ENCODE measurements around the gene NOP53.
"Not testable (repeated sequence)": the region's sequence is repeated elsewhere in the genome, so short reads cannot be mapped to it uniquely, and the experiment has no call there.

The NOP53 gene

DNA sequence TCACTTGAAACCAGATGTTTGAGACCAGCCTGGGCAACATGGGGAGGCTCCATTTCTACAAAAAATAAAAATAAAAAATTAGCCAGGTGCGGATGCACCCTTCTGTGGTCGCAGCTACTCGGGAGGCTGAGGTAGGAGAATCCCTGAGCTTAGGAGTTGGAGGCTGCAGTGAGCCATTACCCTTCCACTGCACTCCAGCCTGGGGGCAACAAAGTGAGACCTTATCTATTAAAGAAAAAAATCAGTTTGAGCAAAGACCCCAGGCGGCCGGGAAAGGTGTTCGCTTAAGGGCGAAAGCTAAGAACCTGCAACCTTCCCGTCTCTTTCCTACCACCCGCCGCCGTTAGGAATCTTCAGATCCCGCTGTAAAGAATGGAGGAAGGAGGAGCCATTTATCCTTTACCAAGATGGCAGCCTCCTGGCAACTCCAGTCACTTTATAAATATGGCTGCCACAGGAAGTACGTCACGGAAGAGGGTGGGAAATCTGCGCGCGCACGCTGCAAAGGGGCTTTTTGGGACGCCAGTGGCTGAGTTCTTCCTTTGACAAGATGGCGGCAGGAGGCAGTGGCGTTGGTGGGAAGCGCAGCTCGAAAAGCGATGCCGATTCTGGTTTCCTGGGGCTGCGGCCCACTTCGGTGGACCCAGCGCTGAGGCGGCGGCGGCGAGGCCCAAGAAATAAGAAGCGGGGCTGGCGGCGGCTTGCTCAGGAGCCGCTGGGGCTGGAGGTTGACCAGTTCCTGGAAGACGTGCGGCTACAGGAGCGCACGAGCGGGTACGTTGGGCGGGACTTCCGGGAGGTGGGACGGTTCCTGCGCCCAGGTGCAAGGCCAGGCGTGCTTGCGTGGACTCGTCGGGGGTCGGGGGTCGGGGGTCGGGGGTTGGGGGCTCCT, at the start of gene NOP53:
NOP53 (plus strand) TSS at position 537 of the 892 bp plus-strand sequence; CDS start at position 551, 14 bp downstream.
- peak; percentile 97 for DNase-seq

DNA sequence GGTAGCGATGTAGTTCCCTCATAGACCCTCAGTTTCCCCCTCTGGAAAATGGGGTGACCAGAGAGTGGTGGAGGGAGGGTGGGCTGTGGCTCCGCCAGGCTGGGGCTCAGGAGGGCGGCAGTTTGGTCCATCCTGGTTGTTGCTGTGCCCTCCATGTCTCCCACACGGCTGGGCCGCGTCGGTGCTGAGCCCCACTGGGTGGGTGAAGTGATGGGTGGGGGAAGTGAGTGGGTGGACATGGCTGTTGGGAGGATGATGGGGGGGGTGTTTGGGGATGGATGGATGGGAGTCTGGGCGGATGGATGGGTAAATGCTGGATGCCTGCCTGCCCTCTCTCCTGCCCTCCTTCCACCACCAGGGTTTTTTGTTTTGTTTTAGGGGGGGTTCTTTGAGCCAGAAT, 48.7 kb upstream of the NOP53 start:
- no peak for DNase-seq

DNA sequence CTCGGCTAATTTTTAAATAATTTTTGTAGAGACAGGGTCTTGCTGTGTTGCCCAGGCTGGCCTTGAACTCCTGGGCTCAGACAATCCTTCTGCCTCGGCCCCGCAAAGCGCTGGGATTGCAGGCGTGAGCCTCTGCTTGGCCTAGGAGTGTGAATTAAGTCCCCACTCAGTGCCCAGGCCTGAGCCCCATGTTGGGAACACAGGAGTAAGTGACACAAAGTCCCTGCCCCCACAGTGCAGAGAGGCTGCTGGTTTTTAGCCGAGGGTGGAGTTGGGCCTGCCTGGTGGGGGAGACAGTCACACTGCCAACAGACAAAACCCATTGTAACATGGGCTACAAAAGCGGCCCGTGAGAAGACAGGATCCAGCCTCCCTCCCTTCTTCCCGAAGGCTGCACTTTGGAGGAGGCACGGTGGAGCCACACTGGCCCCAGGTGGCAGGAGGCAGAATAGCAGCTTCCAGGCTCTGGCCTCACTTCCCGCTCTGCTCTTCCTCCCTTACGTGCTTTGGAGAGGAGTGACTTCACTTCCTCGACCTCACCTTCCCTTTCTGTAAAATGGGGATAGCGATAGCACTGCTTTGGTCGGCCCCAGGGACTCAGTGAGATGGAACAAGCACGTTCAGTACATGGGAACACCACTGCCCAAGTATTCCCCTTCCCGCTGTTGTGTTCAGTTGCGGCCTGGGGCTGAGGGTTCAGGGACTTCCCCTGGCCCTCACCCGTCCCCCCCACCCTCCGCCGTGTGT, 47.3 kb upstream of the NOP53 start:
- DNase-seq = peak; percentile 70

DNA sequence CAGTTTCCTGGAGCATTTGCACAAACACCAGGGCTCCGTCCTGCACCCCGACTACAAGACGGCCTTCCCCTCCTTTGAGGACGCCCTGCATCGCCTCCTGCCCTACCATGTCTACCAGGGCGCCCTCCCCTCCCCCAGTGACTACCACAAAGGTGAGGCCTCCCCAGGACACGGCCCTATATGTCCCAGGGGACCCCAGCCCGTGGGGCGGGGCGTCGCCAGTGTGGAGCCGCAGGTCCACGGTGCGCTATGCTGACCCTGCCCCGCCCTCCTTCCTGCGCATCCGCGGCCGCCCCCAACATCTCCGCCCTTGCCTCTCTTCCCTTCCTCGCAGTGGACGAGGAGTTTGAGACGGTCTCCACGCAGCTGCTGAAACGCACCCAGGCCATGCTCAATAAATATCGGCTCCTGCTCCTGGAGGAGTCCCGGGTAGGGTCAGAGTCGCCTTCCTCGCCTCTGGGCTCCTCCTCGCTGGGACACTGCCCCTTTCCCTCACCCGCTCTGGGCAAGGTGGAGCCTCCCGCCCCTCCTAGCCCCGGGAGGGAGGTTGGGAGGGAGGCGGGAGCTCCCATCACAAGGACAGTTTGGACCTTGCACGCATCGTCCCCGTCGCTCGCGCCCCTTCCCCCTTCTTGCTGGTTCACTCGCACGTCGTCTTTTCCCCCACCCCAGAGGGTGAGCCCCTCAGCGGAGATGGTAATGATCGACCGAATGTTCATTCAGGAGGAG, 46.6 kb upstream of the NOP53 start:
- DNase-seq = no peak

DNA sequence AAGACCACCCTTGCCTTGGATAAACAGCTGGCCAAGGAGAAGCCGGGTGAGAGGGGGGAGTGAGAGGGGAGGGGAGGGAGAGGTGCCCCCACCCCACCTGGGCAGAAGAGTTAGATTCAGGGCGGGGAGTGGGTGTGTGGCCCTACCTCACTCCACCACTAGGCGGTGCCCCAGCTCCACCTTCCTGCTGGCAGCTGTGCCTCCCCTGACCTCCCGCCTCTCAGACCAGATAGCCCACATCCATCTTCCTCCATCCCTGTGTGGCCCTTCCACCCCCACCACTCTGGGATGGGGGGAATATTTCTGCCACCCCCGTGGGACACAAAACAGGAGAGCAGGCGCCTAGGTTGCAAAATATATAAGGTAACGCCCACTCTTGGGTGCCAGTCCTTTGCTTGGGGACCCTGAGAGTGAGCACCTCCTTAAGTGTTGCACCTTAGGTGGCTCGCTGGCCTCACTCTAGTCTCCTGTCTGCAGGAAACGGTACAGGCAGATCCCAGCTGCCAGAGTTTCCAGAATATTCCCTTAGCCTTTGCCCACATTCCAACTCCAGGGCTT, 45.9 kb upstream of the NOP53 start:
- peak; percentile 28 for DNase-seq

DNA sequence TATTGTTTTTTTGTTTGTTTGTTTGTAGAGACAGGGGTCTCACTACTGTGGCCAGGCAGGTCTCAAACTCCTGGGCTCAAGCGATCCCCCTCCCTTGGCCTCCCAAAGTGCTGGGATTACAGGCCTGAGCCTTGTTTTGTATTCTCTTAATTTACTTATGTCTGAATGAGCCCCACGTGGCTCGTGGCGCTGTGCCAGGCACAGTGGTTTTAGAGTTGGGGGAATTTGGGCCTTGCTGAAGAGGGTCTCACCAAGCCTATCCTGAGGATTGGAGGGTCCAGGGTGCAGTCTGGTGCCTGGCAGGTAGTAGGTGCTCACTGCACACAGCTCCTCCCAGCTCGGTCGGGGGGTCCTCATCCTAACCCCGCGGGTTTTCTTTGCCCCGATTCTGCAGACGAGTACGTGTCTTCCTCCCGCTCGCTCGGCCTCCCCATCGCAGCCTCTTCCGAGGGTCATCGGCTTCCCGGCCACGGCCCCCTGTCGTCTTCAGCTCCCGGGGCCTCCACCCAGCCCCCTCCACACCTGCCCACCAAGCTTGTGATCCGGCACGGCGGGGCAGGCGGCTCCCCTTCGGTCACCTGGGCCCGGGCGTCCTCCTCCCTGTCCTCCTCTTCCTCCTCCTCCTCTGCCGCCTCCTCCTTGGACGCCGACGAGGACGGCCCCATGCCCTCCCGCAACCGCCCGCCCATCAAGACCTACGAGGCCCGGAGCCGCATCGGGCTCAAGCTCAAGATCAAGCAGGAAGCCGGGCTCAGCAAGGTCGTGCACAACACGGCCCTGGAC, 44.2 kb upstream of the NOP53 start:
- DNase-seq = no peak

DNA sequence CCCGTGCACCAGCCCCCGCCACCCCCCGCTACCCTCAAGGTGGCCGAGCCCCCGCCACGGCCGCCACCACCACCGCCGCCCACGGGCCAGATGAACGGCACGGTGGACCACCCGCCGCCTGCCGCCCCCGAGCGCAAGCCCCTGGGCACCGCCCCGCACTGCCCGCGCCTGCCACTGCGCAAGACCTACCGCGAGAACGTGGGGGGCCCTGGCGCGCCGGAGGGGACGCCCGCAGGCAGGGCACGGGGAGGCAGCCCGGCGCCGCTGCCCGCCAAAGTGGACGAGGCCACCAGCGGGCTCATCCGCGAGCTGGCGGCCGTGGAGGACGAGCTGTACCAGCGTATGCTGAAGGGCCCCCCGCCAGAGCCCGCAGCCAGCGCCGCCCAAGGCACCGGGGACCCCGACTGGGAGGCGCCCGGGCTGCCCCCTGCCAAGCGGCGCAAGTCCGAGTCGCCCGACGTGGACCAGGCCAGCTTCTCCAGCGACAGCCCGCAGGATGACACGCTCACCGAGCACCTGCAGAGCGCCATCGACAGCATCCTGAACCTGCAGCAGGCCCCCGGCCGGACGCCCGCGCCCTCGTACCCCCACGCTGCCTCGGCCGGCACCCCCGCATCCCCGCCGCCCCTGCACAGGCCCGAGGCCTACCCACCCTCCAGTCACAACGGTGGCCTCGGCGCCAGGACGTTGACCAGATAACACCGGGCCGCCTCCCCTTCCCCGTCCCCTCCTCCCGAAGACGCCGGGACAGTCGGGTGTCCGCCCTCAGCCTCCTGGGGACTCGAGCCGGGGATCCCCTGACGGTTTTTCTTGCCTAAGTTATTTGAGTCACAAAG, 43.4 kb upstream of the NOP53 start:
- DNase-seq = no peak

DNA sequence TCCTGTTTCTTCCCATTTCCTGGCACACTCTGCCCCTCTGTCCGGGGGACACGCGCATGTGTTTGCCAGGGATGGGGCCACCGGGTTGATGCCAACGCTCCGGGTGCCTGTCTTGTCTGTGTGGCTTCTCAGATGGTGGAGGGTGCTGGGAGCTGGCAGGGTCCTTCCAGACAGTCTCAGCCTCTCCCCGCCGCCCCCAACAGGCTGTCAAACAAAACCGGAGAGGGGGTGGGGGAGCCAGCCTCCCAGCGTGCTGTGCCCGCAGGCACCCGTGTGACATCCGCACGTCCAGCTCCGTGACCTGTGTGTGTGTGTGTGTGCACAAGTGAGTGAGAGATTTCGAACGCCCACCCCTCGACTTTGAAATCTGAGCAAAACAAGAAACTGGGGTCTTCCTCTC, 42.7 kb upstream of the NOP53 start:
- DNase-seq = no peak

DNA sequence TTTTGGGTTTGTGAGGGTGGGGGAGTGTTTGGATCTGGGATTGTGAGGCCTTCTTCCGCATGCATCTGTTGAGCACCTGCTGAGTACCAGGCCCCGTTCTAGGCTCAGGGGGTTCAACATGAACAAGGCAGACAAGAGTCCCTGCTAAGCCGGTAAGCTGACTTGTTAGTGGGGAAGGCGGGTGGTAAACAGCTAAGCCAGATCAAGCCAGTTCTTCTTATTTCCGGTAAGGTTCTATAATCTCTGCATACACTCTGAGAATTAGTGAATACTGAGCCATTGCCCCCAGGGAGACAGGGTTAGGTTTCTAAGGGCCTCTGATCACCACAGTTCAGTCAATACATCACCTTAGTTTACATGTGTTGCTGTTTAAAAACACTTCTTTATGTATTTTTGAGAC, 42.0 kb upstream of the NOP53 start:
- DNase-seq = no peak

DNA sequence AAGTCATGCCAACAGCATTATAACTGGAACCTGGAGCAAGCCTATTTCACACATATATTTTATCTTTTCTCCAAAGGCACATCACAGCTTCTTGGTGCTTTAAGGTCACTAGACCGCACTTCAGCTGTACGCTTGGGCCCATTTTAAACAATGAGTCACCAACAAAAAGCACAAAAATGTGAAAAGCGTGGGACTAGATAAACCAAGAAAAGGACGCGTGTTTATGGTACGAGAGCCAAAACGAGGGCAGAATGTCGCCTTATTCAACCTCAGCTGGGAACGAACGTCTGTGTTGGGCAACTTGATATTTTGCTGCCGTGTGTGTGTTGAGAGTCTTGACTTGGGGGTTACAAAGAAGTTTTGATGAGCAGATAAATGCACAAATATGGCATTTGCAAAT, 41.3 kb upstream of the NOP53 start:
- DNase-seq = no peak

DNA sequence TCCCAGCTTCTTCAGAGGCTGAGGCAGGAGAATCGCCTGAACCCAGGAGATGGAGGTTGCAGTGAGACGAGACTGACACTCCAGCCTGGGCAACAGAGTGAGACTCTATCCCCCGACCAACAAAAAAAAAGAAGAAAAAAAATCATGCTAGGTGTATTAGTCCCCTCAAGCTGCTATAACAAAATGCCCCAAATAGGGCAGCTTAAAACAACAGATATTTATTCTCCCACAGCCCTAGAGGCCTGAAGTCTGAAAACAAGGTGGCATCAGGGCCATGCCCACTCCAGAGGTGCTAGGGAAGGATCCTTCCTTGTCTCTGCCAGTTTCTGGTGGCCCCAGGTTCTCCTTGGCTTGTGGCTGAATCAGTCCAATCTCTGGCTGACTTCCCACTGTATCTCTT, 40.7 kb upstream of the NOP53 start:
- DNase-seq = no peak

DNA sequence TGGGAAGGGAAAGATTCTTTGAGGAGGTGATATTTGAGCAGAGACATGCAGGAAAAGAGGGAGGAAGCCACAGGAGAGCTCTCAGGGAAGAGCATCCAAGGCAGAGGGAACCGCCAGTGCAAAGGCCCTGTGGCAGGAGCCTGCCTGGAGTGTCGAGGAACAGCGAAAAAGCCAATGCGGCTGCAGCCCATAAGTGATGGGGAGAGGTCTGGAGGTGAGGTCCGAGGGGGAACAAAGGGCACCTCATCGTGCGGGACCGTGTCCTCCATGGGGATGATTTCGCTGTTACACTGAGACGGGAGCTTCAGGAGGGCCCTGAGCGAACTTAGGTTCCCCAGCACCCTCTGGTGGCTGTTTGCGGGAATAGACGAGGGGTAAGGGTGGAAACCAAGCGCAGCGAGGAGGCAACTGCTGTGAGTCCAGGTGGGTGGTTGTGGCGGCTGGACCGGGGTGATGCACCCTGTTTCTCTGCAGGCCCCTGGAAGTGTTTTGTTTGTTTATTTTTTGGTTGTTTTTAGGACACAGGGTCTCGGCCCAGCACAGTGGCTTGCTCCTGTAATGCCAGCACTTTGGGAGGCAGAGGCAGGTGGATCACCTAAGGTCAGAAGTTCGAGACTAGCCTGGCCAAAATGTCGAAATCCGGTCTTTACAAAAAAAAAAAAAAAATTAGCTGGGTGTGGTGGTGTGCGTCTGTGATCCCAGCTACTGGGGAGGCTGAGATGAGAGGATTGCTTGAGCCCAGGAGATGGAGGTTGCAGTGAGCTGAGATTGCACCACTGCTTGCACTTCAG, 38.0 kb upstream of the NOP53 start:
- peak; percentile 77 for DNase-seq

DNA sequence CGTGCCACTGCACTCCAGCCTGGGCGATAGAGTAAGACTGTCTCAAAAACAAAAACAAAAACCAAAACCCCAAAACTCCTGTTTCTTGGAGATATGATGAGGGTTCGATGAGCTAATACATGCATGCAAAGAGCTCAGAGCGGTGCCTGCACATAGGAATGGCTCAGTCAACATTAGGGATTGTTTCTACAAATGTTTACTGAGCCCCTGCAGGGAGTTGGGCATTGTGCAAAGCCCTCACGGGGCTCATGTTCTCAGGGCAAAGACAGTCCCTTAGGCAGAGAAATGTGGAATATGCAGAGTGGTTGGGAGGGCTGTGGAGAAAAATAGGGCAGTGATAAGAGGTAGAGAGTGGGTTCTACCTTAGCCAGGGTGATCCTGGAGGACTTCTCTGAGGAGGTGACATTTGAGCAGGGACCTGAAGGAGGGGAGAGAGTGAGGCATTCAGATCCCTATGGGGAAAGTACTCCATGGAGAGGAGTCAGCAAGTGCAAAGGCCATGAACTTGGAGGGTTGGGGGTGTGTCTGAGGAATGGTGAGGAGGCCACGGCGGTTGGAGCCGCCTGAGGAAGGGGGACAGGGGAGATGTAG, 33.6 kb upstream of the NOP53 start:
- no peak for DNase-seq

DNA sequence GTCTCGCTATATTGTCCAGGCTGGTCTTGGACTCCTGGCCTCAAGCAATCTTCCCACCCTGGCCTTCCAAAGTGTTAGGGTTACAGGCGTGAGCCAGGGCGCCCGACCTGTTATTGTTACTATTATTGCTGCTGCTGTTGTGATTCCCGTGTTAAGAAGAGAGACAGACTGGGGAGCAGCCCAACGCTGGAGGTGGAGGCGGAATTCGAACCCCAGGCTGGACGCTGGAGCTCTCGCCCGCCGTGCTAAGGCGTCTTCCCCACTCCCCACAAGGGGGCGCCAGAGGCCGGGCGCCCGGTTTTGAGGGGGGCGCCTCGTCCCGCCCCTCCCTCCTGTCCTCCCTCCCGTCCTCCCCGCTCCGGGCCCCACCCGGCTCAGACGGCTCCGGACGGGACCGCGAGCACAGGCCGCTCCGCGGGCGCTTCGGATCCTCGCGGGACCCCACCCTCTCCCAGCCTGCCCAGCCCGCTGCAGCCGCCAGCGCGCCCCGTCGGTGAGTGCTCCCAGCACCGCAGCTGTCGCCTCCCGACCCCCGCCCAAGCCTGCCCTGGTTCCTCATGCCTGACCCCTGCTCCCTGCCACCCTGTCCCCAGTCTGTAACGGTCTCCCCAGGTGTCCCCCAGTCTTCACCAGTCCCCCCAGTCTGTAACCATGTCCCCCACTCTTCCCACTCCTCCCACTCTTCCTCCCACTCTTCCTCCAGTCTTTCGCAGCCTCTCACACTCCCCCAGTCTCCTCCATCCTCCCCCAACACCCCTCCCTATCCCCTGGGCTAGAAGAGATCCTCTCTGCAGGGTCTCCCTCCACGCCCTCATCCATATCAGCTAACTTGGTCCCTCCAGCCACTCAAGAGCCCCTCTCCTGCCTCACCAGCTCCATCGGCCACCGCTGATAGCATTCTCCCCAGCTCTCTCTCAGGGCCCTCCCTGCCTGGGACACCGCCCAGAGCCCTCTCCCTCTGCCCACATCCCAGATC, 32.0 kb upstream of the NOP53 start, which contains the start of gene EHD2:
EHD2 (plus strand) TSS at position 377 of the 976 bp plus-strand sequence. CDS start 3,191 bp downstream, outside the sequence.
- DNase-seq = no peak

DNA sequence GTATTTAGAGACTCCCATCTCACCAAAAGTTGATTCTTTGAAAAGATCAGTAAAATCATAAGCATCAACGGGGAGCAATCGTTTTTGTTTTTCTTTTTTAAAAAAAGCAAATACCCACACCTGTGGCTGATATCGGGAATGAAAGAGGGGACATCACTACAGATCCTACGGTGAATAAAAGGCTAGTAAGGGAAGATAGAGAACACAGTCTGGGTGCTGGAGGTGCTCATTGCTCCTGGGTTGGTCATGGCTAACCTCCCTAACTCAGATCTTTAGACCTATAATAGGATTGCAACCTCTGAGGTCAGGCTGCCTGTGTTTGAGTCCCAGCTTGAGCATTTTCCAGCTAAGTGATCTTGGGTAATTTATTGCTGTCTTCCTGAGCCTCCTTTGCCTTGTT, 31.0 kb upstream of the NOP53 start:
- DNase-seq = no peak

DNA sequence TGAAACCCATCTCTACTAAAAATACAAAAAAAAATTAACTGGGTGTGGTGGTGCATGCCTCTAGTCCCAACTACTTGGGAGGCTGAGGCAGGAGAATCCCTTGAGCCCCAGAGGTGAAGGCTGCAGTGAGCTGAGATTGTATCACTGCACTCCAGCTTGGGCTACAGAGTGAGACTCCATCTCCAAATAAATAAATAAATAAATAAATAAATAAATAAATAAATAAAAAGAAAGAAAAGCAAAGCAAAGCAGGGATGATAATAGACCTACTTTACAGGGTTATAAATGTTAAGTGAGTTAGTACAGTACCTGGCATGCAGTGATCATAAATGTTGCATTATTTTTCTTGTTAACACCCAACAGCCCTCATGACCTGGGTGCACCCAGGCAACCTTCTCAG, 30.5 kb upstream of the NOP53 start:
- DNase-seq = not testable (repeated sequence)

DNA sequence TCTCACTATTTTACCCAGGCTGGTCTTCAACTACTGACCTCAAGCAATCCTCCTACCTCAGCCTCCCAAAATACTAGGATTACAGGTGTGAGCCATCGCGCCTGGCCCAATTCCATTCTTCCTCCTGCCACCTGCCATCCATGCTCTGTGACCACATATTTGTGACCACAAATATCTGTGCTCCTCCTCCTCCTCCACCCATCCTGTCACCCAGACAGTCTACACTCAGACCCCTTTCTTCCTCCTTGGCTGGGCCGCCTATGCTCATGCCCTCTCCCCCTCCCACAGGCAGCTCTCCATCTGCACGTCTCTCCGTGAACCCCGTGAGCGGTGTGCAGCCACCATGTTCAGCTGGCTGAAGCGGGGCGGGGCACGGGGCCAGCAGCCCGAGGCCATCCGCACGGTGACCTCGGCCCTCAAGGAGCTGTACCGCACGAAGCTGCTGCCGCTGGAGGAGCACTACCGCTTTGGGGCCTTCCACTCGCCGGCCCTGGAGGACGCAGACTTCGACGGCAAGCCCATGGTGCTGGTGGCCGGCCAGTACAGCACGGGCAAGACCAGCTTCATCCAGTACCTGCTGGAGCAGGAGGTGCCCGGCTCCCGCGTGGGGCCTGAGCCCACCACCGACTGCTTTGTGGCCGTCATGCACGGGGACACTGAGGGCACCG, 28.9 kb upstream of the NOP53 start:
- no peak for DNase-seq

DNA sequence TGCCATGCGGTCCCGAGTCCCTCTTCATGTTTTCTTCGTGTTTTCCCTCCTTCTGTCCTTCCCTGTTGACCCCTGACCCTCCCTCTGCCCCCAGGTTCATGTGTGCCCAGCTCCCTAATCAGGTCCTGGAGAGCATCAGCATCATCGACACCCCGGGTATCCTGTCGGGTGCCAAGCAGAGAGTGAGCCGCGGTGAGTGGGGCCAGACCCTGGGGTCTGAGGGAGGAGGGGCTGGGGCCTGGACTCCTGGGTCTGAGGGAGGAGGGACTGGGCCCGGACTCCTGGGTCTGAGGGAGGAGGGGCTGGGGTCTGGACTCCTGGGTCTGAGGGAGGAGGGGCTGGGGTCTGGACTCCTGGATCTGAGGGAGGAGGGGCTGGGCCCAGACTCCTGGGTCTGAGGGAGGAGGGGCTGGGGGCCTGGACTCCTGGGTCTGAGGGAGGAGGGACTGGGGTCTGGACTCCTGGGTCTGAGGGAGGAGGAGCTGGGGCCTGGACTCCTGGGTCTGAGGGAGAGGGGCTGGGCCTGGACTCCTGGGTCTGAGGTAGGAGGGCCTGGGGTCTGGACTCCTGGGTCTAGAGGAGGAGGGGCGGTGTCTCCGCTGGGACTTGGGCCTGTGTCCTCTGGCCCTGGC, 26.8 kb upstream of the NOP53 start:
- DNase-seq = not testable (repeated sequence)

All from NCI-H1436 (cell line).